Fibroblast of upper back skin (primary cell): ENCODE data around the gene TRIM9.
A peak's percentile ranks its signal among the peaks of the same experiment; 100 is the strongest.

Experiments used
- DNase-seq: peaks from one replicate; pipeline ENCODE4 v3.0.0-alpha.2; 2013

Gene TRIM9

GRCh38 chr14:50931559-50931958 is 163.3 kb downstream of the TRIM9 start:
- no peak for DNase-seq

GRCh38 chr14:50929506-50929905 is 165.4 kb downstream of the TRIM9 start:
- no peak for DNase-seq

GRCh38 chr14:50928002-50928635 is 166.8 kb downstream of the TRIM9 start:
- peak; percentile 50 for DNase-seq

DNA sequence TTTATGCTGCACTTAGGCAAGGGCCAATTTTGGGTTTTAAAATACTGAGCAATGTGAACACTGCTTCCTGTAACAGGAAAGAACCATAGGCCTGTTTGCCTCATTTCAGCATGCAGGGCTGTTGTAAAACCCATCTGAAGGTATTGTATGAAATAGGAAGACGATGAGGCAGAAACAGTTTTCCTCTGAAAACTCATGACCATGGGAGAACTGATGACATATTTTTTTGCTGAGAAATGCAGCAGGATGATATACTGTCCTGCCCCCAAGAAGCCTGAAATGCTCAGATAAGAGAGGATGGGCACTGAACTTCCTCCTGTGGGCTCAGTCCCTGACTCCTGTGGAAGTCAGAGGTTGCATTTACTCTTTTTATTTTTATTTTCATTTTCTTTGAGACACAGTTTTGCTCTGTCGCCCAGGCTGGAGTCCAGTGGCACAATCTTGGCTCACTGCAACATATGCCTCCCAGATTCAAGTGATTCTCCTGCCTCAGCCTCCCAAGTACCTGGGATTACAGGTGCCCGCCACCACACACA is 168.0 kb downstream of the TRIM9 start:
- DNase-seq = no peak
